Panc1 (cell line): ENCODE measurements around the gene C20orf202. TPM values are rescaled to one million over a fixed set of nuclear protein-coding genes. Genes with fewer than 3 reads are reported as not detected.

Source experiments
- ATAC-seq: fragments of 200-7000 bp; cut with Tn5 transposase; 2 replicates; pipeline ENCODE4 v1.9.1; 2020; ENCODE audit warnings: mild to moderate bottlenecking, moderate library complexity
- BruUV-seq: library from RNA; stranded (reverse); fragments of 400-500 nt; replicated peaks from 2 replicates; lab custom pipeline; 2021; lab: Mats Ljungman, UMichigan
- CTCF ChIA-PET: fragments of 300-600 bp; sonication (Branson Sonifier 250); formaldehyde crosslinking; loops from one replicate; lab custom pipeline; 2022; ENCODE audit warnings: antibody characterized with exemption; lab: Charles Lee
- POLR2A ChIA-PET: fragments of 300-600 bp; sonication (Branson Sonifier 250); formaldehyde crosslinking; loops from one replicate; lab custom pipeline; 2022; ENCODE audit warnings: antibody characterized with exemption; lab: Charles Lee
- DNase-seq: peaks from one replicate; pipeline ENCODE4 v3.0.0-alpha.2; 2010; ENCODE audit warnings: low read depth, low spot score
- H3K27ac ChIP-seq: 2 replicates; pipeline ENCODE4 v1.5.1; 2011; ENCODE audit warnings: mild to moderate bottlenecking, low read length, inconsistent platforms
- H3K27me3 ChIP-seq: fragments of 200-500 bp; sonication (Bioruptor generic); 2 replicates; pipeline ENCODE4 v1.6.0; 2014; ENCODE audit warnings: low read length, inconsistent platforms; ENCODE audit not compliant: control insufficient read depth, insufficient read depth
- H3K36me3 ChIP-seq: fragments of 200-500 bp; sonication (Bioruptor generic); 2 replicates; pipeline ENCODE4 v1.5.1; 2014; ENCODE audit warnings: inconsistent platforms, mild to moderate bottlenecking, low read length, moderate library complexity; ENCODE audit not compliant: control insufficient read depth, insufficient read depth
- H3K4me1 ChIP-seq: 2 replicates; pipeline ENCODE4 v1.5.1; 2011; ENCODE audit warnings: inconsistent platforms, mild to moderate bottlenecking, low read length, moderate library complexity; ENCODE audit not compliant: control insufficient read depth, insufficient read depth
- H3K4me3 ChIP-seq, 2 experiments: 2 replicates each; pipeline ENCODE4 v1.5.1; 2011 to 2012; ENCODE audit warnings: low read depth in 2 of 2, low read length in 2 of 2, mild to moderate bottlenecking in 2 of 2, inconsistent platforms in 1 of 2, moderate library complexity in 1 of 2
- H3K9me3 ChIP-seq: fragments of 200-500 bp; sonication (Bioruptor generic); 2 replicates; pipeline ENCODE4 v1.5.1; 2014; ENCODE audit warnings: low read depth, mild to moderate bottlenecking, inconsistent platforms, low read length, moderate library complexity; ENCODE audit not compliant: control insufficient read depth, insufficient read depth
- CTCF ChIP-seq: fragments of 450-650 bp; IDR thresholded peaks from 2 replicates; pipeline ENCODE4 v1.5.1; 2017; ENCODE audit warnings: mild to moderate bottlenecking
- POLR2AphosphoS5 ChIP-seq: IDR thresholded peaks from 2 replicates; pipeline ENCODE4 v1.6.1; 2012; ENCODE audit warnings: mild to moderate bottlenecking, low read depth, low read length, moderate library complexity
- REST ChIP-seq, 2 experiments: IDR thresholded peaks; 2 replicates each; pipeline ENCODE4 v1.6.1; 2011 to 2012; ENCODE audit warnings: low read depth in 2 of 2, control low read depth in 1 of 2, low read length in 1 of 2, mild to moderate bottlenecking in 1 of 2, moderate library complexity in 1 of 2; ENCODE audit not compliant: insufficient read depth in 1 of 2
- SIN3A ChIP-seq: IDR thresholded peaks from 2 replicates; pipeline ENCODE4 v1.6.1; 2012; ENCODE audit warnings: low read depth, mild to moderate bottlenecking, low read length, moderate library complexity, borderline replicate concordance; ENCODE audit not compliant: insufficient read depth
- TCF7L2 ChIP-seq: IDR thresholded peaks from 2 replicates; pipeline ENCODE4 v1.6.1; 2011; ENCODE audit warnings: mild to moderate bottlenecking, low read depth, low read length, inconsistent platforms
- in situ Hi-C: cut with HindIII; loops from 2 replicates; pipeline ENCODE4 v1.10.0; 2016; ENCODE audit warnings: low sequenced_read_pairs, low pct_unique_long_range_greater_than_20kb
- intact Hi-C: fragments of 100-400 bp; cut with micrococcal nuclease; formaldehyde crosslinking; loops from one replicate; pipeline ENCODE4 v1.10.0; 2022; ENCODE audit not compliant: unreplicated experiment
- total RNA-seq: library from RNA; stranded (reverse); gene quantifications from one replicate; pipeline ENCODE4 v1.2.1, GENCODE V29; 2021; ENCODE audit not compliant: unreplicated experiment

Gene C20orf202
- total RNA-seq, 1 experiment from 2014 or later = not detected

DNA sequence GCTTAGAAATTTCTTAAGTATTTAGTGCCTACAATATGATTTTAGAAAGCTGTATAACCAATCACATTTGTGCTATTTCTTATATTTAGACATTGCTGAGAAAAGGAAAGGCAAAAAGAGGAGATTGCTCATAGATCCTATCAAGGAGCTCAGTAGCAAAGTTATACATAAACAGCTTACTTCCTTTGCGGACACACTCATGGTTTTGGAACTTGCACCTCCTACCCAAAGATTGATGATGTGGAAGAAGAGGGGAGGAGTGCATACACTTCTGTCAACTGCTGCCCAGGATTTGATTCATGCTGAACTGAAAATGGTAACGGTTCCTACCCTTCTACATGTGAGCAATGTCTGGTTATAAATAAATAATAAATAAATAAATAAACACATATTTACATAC is 39.3 kb downstream of the C20orf202 start:
- Histone ChIP-seq H3K27me3 (no peaks in the 10 kb centered on the region), H3K9me3 (no peaks in the 10 kb centered on the region), H3K36me3 (no peaks in the 10 kb centered on the region), H3K27ac (no peak overlapping the region), H3K4me1 (no peaks in the 10 kb centered on the region), H3K4me3 (no peak overlapping the region)
- ATAC-seq = peak; percentile 51; the same call in 1 of the 2 replicates
- DNase-seq = no peak
- no TSS peak for BruUV-seq
- TF ChIP-seq CTCF (no peak), POLR2AphosphoS5 (no peak), REST (IDR thresholded peaks at IDR 0.05; ENCODE audit: insufficient read depth in 1 of 2, low read depth in 2 of 2, low read length in 1 of 2) (no peak), SIN3A (no peak), TCF7L2 (no peak)
- POLR2A ChIA-PET = no interaction called here
- CTCF ChIA-PET = no interaction called here
- in situ Hi-C loops (no loop called here), intact Hi-C loops (no loop called here)

GRCh38 chr20:1245578-1245977 is 42.3 kb downstream of the C20orf202 start:
- H3K27ac ChIP-seq = no peak overlapping the region
- no peaks in the 10 kb centered on the region for H3K4me1 ChIP-seq
- H3K4me3 ChIP-seq = no peak overlapping the region
- no peaks in the 10 kb centered on the region for H3K36me3 ChIP-seq
- no peak for DNase-seq
- no peaks in the 10 kb centered on the region for H3K27me3 ChIP-seq
- in situ Hi-C loops = no loop called here
- no peaks in the 10 kb centered on the region for H3K9me3 ChIP-seq
- ChIA-PET CTCF (no interaction called here), POLR2A (no interaction called here)
- ATAC-seq = no peak
- TF ChIP-seq REST (IDR thresholded peaks at IDR 0.05; ENCODE audit: insufficient read depth in 1 of 2, low read depth in 2 of 2, low read length in 1 of 2) (no peak), POLR2AphosphoS5 (no peak), CTCF (no peak), TCF7L2 (no peak), SIN3A (no peak)
- intact Hi-C loops = no loop called here
- no TSS peak for BruUV-seq
